ENCODE measurements around the gene FOXF2.

Gene FOXF2

DNA sequence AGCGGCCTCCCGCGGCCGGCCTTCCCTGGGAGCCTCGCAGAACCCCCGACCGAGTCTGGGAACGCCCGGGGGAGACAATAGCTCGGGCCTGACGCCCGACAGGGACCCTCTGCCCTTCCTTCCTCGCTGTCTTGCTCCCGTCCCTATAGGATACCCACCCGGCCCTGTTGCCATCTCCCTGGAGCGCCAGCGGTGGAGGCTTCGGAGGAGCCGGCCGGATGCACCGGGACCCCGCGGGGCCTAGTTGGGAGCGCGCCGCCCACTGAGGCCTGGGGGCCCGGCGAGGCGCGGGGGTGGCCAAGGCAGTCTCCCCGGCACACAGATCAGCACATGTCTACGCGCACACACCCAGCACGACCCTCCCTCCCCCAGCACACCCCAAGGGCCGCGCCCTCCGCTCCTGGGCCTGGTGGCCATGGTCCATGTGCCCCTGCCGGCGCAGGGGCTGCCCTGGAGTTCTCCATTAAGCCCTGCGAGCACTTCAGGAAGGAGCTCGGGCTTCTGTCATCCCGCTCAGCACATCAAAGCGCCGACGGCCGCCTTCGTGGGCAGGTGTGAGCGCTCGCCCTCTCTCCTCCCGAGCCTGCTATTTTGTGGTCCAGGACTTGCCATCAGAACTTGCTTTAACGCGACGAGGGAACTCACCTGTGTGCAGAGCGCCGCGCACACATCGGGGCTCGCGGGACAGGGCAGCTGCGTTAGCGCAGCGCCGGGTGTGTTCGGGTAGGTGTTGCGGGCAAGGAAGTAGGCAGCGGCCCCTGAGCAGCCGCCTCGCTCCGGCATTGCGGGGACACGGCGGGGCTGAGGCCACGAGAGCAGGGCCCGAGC, 3.7 kb downstream of the FOXF2 start:
- DNase-seq = no peak

DNA sequence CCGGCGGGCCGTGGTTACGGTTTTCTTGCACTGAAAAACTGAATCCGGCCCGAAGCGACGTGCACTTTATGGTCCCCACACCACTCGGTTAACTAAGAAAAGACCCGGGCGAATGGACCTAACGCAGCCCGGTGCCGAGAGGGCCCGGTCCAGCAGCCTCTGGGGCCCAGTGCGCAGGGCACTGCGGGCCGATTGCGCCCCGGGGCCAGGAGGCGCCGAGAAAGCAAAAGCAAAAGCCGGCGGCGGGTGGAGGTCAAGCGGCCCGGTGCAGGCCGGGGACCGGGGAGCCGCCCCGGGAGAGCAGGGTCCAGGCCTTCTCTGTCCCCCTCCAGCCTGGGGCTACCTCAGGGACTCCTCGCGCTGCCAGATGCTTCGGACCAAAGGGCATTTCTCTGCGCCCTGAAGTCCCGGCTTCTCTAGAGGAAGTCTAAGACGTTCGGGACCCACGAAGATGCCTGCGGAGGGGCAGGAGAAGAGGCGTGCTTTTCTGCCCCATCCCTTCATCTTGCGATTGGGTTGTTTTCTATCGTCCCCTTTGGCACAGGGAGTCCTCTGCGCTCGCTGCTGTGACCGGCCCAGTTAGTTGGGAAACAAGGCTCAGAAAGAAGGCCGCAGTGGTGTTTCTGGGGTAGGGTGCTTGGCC, 4.4 kb downstream of the FOXF2 start:
- no peak for DNase-seq

DNA sequence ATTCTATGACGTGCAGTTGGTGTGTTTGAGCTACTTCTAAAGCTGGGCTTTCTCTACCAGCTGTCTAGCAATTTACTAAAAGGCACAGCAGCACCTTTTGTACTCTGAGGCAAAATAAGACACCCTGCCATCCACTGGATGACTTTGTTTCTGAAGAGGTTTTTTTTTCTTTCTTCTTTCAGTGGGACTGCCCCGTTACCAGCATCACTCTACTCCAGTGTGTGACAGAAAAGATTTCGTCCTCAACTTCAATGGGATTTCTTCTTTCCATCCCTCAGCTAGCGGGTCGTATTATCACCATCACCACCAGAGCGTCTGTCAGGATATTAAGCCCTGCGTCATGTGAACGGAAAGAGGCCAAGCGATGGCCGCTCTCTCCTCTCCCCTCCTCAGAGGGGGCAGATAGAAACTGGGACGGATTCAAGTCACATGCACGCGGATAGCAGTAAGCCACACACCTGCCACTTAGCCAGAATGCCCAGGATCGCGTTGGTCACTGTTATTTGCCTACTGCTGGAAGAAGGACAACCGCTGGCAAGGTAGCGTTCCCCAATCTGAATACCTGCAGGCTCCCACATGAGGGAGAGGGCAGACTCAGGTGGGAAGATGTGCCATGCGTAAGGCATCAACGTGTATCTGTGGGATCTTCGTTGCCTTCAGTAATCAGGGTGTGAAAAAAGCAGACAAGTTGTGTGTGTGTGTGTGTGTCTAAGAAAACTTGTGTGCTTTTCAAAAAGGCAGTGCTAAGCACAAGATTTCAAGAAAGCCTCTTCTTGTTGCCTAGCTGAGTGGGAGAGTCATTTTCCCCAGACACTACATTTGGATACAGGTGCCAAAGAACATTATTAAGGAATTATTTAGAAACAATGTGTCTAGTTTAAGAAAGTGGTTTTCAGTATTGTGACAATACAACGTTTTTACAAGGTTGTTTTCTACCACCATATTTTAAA, 5.4 kb downstream of the FOXF2 start:
- no peak for DNase-seq

DNA sequence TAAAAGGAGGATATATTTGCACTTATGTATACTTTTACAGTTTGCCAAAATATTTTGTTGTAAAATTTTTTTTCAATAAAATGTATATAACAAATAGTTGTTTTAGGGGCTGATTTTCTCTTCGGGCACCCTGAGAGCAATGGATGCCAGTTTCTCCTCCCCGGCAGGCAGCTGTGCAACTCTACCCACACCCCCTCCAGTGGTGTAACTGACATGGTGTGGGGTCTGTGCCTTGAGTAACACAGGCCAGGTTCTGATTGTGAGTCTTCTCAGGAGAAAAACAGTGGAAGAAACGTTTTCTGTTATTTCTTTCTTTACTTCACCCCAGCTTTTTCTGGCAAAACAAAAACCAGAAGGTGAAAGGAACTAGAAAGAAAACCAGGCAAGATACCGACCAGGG, 6.1 kb downstream of the FOXF2 start:
- no peak for DNase-seq

DNA sequence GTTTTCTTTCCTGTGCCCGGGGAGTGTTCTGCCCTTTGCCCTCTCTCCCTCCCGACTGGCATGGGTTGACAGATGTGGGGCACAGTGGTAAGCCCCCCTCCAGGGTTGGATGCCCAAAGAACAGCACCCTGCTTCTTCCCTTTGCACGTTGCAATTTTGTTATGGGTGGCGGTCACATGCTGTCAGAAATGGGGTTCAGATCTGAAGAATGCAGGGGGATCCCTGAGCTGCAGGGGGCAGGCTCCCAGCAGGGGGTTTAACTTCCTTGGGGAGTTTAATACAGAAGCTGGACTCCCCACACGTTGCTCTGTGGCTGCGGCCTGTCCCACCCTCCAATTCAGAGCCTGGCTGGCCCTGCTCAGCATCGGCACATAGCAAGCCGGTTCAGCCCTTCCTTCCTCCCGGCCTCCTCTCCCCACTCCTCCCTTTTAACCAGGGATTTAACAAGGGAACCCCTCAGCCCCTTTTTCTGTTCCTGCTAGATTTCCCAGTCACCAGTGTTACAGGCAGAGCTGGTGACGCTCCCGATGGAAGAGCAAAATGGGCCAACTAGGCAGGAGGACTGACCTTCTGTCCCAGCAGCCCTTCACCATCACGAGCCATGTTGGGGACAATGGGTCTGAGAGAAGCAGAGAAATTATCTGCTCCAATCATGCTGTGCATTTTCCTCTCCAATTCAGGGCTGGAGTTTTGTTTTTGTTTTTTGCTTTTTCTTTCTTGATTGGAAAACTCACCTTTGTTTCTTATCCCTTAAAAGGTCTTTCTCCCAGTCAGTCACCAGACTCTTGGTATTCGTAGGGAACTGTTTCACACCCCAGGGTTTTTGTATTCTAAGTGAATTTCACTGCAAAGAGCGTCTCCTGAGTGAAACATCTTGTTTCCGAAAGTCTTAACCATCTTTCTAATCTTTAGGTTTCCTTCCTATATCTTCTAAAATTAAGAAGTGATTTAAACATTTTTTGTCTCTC, 6.8 kb downstream of the FOXF2 start:
- no peak for DNase-seq

DNA sequence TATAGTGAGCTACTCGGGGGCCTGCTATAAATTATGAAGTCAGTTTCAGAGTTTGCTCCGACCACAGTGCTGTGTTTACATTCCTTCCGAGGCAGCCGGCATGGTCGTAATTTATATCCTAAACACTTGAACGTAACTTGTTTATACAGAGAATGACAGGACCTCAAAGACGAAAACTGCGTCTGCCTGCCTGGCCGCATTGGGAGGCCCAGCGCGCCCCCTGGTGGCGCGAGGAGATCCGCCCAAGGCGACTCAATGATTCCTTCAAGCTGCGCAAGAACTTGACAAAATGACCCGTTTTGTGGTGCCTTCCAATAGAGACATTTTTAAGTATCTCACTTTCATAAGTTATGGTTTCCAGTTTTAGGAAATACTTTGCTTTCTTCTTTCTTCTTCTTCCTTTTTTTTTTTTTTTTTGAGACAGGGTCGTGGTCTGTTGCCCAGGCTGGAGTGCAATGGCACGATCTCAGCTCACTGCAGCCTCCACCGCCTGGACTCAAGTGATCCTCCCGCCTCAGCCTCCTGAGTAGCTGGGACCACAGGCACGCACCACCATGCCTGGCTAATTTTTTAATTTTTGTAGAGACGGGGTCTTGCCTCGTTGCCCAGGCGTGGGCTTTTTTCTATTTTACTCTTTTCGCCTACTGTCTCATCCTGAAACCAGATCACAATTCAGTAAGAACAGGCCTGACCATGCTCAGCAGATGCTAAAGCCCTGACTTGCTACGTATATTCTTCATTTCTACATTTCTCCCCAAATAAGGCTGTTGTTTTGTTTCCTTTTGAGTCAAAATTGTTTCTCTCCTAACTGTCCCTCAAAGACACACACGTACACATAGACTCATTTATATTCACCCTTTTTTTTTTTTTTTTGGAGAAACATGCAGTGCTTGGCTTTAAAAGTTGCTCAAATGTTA, 7.8 kb downstream of the FOXF2 start:
- DNase-seq = peak; percentile 75

DNA sequence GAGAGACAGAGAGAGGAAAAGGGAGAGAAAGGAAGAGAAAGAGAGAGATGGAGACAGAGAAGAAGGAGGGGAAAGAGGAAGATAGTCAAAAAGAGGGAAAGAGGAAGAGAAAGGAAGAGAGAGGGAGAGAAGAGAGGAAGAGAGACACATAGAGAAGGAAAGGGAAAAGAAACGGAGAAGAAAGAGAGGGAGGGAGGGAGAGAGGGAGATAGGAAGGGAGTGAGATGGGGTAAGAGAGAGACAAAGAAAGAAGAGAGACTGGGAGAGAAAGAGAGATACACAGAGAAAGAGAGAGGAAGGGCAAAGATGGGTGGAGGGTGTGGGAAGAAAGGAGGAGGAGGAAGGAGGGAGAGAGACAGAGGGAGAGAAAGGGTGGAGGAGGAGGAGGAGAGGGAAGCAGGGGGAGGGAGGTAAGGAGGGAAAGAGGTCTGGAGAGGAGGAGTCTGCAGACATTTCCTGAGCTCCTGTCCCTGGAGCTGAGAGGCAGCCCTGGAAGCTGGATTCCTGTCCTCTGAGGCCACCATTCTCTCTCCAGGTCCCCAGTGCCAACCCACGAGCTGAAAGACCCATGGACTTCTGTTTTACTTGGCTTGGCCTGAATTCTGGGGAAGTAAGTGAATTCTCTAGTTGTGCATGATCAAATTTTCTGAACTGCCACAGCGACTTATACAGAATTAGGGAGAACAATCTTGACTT, 9.9 kb downstream of the FOXF2 start:
- DNase-seq = no peak

DNA sequence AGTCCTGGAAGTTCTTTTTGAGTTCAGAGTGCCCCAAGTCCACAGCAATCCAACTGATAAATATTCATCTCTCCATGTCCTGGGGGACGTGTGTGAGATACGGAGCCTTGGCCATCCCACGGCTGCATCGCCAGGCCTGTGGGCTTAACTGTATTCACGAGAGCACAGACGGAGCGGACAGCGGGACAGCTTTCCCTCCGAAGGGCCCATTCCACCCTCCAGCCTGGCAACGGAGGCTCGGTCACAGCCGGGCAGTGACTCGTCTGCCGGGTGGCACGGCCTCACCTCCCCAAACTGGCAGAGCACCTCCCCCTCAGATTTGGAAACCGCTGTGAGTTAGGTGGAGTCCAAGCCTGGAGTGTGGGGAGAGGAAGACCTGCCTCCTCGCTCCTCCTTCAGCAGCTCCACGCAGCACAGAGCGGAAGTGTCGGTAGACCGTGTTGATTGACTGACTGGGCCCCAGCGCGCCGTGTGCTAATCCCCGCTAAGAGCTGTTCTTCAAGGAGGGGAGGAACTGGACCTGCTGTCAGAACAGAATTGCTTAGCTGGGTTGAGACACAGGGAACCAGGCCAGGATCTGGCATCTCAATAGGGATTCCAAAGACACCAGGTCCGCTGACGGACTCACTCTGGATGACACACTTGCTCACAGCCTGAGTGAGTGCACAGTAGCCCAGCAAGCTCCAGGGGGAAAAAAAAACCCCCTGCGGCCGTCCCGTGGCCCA, 10.9 kb downstream of the FOXF2 start:
- DNase-seq = no peak

DNA sequence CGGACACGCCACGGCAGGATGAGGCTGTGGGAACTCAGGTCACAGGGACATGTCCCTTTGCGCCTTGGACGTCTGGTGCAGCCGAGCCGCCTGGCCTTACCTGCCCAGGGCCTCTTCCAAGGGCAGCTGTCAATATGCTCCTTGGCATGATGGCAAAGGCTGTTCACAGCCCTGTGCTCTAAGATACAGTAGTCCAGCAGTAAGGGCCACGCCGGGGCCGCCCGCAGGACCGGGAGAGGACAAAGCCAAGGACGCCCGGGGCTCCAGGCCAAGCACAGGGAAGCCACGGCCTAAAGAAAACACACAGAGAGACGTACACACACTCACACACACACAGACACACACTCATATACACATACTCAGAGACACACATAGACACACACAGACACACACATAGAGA, 13.0 kb downstream of the FOXF2 start:
- DNase-seq = no peak

DNA sequence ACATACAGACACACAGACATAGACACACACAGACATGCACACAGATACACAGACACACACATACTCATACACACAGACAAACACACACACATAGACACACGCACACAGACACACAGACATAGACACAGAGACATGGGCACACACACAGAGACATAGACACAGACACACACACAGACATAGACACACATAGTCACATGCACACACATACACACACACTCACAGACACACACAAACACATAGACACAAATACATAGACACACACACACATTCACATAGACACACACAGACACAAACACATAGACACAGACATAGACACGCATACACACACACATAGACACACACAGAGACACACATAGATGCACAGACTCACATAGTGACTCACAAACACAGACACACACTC, 13.5 kb downstream of the FOXF2 start:
- no peak for DNase-seq

DNA sequence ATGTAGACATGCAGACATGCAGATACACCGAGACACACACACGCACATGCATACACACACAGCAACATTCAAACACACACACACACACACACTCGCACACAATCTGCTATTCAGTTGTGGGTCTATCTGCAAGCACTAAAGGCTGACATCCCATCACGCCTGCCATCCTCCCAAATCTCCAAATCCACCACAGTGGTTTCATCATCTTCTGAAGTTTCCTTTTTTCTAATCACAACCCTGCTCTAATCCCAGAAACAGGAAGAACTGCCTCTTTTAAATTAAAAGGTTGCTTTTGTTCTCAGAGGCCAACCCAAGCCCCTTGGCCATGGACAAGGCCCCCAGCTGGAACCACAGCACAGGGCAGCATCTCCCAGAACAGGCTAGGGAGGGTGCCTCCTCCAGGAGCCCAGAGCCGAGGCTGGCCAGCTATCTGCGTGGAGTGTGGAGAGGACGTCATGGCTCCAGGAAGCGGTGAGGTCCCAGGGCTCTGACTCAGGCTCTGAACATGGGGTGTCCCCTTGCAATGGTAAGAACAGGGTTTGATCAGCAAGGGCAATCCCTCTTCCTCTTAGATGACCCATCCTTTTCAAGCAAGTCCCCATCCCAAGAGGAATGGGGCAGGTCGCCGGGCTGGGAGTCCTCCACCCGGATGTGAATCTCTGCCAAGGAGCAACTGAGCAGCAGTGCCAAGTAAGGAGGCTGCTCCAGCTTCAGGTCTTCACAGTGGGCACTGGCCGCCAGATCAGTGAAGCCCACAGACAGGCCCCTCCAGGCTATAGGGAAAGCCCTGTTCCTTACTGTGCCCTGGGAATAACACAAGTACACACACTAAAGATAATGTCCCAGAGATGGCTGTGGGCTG, 14.7 kb downstream of the FOXF2 start:
- DNase-seq = no peak

DNA sequence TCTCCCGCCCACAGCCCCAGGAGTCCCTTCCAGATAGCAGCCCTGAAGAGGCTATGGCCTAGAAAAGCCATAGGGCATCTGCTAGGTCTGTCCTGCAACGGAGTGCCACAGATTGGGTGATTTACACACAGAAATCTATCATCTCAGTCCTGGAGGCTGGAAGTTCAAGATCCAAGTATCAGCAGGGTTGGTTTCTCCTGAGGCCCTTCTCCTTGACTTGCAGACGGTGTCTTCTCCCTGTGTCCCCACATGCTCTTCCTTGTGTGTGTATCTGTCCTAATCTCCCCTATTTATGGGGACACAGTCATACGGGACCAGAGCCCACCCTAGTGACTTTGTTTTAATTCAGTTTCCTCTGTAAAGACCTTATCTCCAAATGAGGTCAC, 15.3 kb downstream of the FOXF2 start:
- no peak for DNase-seq

DNA sequence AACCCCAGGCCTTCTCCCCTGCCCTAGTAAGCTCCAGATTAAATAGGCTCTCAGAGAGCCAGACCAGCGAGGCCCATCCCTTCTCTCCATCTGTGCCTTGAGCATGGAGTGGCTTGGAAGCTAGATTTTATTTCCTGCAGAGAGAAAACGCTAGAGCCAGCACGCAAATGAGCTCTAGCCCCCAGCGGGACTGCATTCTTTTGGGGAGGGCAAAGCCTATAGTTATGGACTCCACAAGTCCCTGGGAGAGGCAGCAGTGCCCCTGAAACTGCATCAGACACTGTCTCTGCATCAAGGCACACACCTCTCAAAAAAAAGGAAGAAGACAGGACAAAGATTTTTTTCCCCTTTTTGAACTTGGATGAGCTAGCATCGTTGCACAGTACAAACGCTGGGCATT, 15.8 kb downstream of the FOXF2 start:
- no peak for DNase-seq

DNA sequence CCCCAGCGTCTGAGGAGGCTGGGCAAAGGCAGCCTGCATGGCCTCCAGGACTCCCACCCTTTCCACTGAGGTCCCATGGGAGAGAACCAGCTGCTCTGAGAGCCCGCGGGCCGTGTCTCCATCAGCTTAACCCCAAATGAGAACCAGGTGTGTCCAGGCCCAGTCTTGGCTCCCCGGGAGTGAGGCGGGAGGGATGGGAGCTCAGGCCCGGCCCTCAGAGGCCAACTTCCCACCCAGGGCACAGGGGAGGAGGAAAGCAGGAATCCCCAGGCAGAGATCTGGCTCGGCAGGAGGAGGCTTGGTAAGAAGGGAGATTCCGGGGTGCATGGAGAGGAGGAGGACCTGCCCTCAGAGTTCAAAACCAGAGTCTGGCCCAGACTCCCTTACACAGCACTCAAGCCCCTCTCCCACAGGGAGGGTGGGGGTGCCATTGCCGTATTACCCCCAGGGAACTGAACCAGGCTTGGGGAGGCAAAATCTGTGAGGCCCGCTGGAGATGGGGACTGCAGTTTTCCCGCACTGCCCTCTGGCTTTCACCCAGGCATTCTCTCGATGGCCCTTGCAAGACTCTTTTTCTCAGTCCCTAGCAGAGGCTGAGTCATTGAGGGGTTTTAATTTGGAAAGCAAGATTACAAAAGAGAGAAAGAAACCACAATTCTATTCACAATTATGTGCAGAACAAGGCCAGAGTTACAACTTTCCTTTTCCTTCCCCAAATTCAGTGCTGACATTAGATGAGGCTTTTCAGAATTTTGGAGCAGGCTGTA, 17.1 kb downstream of the FOXF2 start:
- DNase-seq = no peak

DNA sequence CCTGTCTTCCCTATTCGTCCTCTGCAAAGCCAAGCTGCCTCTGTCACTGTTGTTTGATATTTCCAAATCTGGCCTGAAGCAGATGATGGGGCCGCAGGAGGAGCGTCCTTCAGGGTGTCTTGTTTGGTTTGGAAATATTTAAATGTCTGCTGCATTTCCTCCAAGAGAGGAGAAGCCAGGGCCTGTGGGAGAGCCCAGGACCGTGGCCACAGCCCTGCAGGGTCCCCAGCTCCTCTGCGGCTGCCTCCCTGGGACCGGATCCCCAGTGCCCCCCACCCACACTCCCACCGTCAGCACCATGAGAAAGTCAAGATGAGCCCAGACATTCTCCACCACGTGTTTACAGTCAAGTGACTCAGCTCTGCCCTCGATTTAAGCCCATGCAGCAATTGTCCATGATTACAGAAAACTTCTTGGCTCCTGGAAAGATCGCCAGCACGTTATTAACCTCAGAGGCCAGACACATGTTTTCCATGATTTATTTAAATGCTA, 18.2 kb downstream of the FOXF2 start:
- DNase-seq = no peak

DNA sequence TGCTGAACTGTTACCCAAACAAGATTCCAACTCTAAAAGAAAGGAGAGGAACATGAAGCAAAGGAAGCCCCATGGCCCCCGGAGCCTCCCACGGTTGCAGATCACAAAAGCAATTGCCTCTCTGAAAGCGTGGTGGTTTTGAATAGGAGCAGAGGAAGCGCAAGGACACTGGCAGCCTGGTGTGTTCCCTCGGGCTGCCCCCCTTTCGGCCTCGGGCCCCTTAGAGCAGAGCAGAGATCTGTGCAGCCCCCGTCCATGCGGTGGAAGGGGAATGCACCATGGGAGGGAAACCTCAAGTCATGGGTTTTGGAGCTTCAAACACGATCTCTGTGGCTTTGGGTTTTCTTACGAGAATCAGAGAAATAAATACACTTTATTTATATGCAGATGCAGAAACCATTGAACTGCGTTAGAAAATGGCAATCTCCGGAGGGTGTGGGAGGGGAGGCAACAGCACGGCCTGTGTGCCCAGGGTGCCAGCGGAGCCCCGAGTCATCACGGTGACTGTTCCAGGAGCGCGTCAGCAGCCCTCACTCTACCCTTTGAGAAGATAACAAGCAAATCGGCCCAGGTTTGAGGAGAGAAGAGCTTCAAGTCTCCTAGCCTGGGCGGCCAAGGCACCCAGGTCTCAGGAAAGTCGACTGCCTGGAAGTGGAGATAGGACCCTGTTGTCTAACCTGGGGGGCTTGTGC, 20.5 kb downstream of the FOXF2 start:
- no peak for DNase-seq

DNA sequence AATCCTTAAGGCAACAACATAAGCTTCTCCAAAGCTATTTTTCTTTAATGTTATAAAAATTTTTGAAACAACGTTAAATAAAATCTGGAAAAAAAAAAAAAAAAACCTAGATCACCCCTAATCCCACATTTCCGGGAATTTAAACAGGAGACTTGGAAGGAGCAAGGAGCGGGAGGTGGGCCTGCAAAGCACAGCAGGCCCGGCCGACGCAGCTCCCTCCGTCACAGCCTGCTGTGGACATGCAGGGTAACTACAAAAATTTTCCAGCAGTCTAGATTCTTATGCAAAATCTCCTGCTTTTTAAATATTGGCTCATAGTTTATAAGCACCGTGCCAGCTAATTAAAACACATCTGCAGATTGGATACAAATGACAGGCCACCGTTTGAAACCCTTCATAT, 23.5 kb downstream of the FOXF2 start:
- DNase-seq = no peak

Measured in activated CD4-positive, CD25-positive, alpha-beta regulatory T cell treated with anti-CD3 and anti-CD28 coated beads, Interleukin-2, amount 50 U/mL, for 72 hours (primary cell).